Liver (tissue), 9 donors: ENCODE results near the gene PLA1A. TPM values are rescaled to one million over a fixed set of nuclear protein-coding genes. Genes with fewer than 3 reads are reported as not detected.

ENCODE experiments used
- DNase-seq: peaks from one replicate; pipeline ENCODE4 v3.0.0-alpha.2; 2017; ENCODE audit warnings: low spot score
- H3K27ac ChIP-seq, 2 donors: one replicate each; pipeline ENCODE4 v1.7.0; 2013; ENCODE audit warnings: inconsistent platforms in 2 of 2, low read length in 2 of 2, control low read depth in 1 of 2, low read depth in 1 of 2, mild to moderate bottlenecking in 1 of 2
- H3K27me3 ChIP-seq, 4 donors: one replicate each; pipeline versions ENCODE4 v1.6.1 to v1.7.0; 2013; ENCODE audit warnings: low read length in 3 of 4, inconsistent platforms in 1 of 4, mild to moderate bottlenecking in 1 of 4, moderate library complexity in 1 of 4; ENCODE audit not compliant: control insufficient read depth in 4 of 4, insufficient read depth in 4 of 4
- H3K36me3 ChIP-seq, 4 donors: one replicate each; pipeline versions ENCODE4 v1.6.1 to v1.7.0; 2013; ENCODE audit warnings: low read length in 3 of 4, mild to moderate bottlenecking in 3 of 4, low read depth in 1 of 4, moderate library complexity in 1 of 4; ENCODE audit not compliant: control insufficient read depth in 4 of 4, insufficient read depth in 3 of 4
- H3K4me1 ChIP-seq, 4 donors: one replicate each; pipeline versions ENCODE4 v1.6.1 to v1.7.0; 2013; ENCODE audit warnings: low read length in 3 of 4, mild to moderate bottlenecking in 3 of 4, moderate library complexity in 1 of 4; ENCODE audit not compliant: control insufficient read depth in 4 of 4, insufficient read depth in 4 of 4
- H3K4me3 ChIP-seq, 3 donors: one replicate each; pipeline versions ENCODE4 v1.6.1 to v1.7.0; 2013; ENCODE audit warnings: low read length in 3 of 3, control low read depth in 1 of 3, low read depth in 1 of 3, mild to moderate bottlenecking in 1 of 3
- H3K9ac ChIP-seq, 2 donors: one replicate each; pipeline ENCODE4 v1.7.0; 2013; ENCODE audit warnings: low read length in 2 of 2, mild to moderate bottlenecking in 2 of 2, moderate library complexity in 2 of 2, control low read depth in 1 of 2, low read depth in 1 of 2
- H3K9me3 ChIP-seq, 4 donors: one replicate each; pipeline versions ENCODE4 v1.6.1 to v1.7.0; 2013; ENCODE audit warnings: low read length in 3 of 4; ENCODE audit not compliant: control insufficient read depth in 4 of 4
- FOXA1 ChIP-seq: IDR thresholded peaks from 2 replicates; pipeline ENCODE4 v1.6.1; 2016; ENCODE audit warnings: antibody characterized with exemption
- FOXA2 ChIP-seq: IDR thresholded peaks from 2 replicates; pipeline ENCODE4 v1.6.1; 2016; ENCODE audit warnings: antibody characterized with exemption
- HNF4A ChIP-seq, 2 donors: conservative IDR thresholded peaks; 2 replicates each; pipeline ENCODE4 v1.6.1; 2016; ENCODE audit warnings: antibody characterized with exemption in 2 of 2, mild to moderate bottlenecking in 2 of 2
- JUND ChIP-seq, 2 donors: IDR thresholded peaks; 2 replicates each; pipeline ENCODE4 v1.6.1; 2016; ENCODE audit warnings: antibody characterized with exemption in 2 of 2
- NR2F2 ChIP-seq: IDR thresholded peaks from 2 replicates; pipeline ENCODE4 v1.6.1; 2016; ENCODE audit warnings: antibody characterized with exemption
- RAD21 ChIP-seq, 2 donors: IDR thresholded peaks; 2 replicates each; pipeline ENCODE4 v1.6.1; 2016; ENCODE audit warnings: antibody characterized with exemption in 2 of 2, mild to moderate bottlenecking in 2 of 2
- RXRA ChIP-seq, 2 donors: IDR thresholded peaks; 2 replicates each; pipeline ENCODE4 v1.6.1; 2017 to 2018; ENCODE audit warnings: antibody characterized with exemption in 2 of 2, mild to moderate bottlenecking in 1 of 2
- TAF1 ChIP-seq: conservative IDR thresholded peaks from 2 replicates; pipeline ENCODE4 v1.6.1; 2016; ENCODE audit warnings: antibody characterized with exemption, mild to moderate bottlenecking
- YY1 ChIP-seq: IDR thresholded peaks from 2 replicates; pipeline ENCODE4 v1.6.1; 2016; ENCODE audit warnings: antibody characterized with exemption, mild to moderate bottlenecking
- WGBS: extraction: QIAGEN DNeasy Blood & Tissue Kit; methylation state at CpG from one replicate; pipeline ENCODE4 v1.1.7; 2013; 5-methylcytosine and 5-hydroxymethylcytosine counted together
- polyA plus RNA-seq, 2 donors: library from polyadenylated mRNA; stranded (reverse) in 1 of 2; unstranded in 1 of 2; fragments of 200-250 nt in 1 of 2; fragments of >200 nt in 1 of 2; fragmentation: Nextera tagmentation in 1 of 2; extraction: Ambion mirVana in 1 of 2; gene quantifications; one replicate each; pipeline versions ENCODE4 v1.2.1 to v1.2.3, GENCODE V29; 2013 to 2015
- total RNA-seq, 2 donors: library from RNA; depleted of rRNA; stranded (reverse); fragments of >200 nt; gene quantifications; one replicate each; pipeline ENCODE4 v1.2.3, GENCODE V29; 2014
- TF ChIP-seq, protein P1 (sequence below): fragments of 150-350 bp; IDR thresholded peaks from 2 replicates; pipeline ENCODE4 v1.5.1; 2017; ENCODE audit warnings: improper control_type of control experiment, low read depth, low read length; ENCODE audit not compliant: missing input control
- TF ChIP-seq, protein P2 (sequence below): IDR thresholded peaks from 2 replicates; pipeline ENCODE4 v1.6.1; 2016; ENCODE audit warnings: antibody characterized with exemption
- TF ChIP-seq, protein P3 (sequence below): IDR thresholded peaks from 2 replicates; pipeline ENCODE4 v1.6.1; 2016; ENCODE audit warnings: antibody characterized with exemption
- donor health status: healthy.
- donor health status: healthy.
- donor health status: healthy.
- donor health status: healthy.
- donor health status: healthy.

Gene PLA1A
- total and polyA plus RNA-seq, 4 donors: 6.0 to 63.9 (median 33.0) TPM

DNA sequence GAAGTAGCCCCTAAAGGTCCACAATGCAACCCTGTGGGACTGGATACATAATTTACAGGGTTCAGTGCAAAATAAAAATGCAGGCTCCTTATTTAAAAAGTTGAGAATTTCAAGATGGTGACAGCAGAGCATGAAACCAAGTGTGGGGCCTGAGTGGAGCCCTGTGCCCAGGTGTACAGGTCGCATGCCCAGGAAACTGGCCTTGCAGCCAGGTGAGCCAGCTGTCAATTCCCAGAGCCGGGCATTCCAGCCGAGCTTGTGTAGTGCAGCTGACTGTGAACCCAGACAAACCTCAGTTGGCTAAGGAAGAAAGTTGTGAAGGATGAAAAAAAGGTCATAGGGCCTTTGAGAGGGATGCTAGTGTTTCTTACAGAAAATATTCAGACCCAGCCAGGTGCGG, 35.1 kb downstream of the PLA1A start (continued):
- TF ChIP-seq TAF1: no peak

DNA sequence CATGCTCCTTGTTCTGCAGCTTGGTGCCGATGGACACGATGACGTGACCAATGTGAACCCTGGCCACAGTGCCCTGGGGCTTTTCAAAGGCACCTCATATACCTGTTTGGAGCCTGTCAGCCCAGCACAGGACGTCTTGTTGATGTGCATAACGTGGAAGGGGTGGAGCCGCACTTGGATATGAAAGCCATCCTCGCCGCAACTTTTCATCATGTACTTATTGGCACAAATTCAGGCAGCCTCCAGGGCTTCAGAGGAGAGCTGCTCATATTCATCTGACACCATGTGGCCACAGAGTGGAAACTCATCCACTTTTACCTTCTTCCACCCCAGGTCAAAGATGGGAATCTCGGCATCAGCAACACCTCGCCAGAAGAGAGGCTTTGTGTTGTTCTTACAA, 38.0 kb downstream of the PLA1A start:
- 96% methylated on average over 10 of the region's 10 CpGs for WGBS
- no peak overlapping the region for H3K27ac ChIP-seq

DNA sequence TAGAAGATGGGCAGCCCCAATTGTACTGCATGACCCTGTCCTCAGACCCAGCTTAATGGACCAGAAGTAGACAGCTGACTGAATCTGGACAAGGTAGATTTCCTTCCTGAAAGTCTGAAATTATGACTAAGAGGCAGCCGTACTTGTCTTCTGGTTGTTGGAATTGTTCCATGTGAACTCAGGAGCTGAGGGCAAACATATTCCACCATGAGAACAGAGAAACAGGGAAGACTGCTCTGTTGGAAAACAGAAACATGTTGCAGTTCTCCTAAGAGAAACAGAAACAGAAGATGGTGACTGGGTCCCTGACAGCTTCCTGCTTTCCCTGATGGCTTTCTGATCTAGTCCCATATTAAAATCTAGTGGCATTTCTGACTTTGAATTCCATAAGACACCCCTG, 38.6 kb downstream of the PLA1A start:
- H3K27me3 ChIP-seq: no peaks in the 10 kb centered on the region
- H3K4me3 ChIP-seq: no peak overlapping the region
- no peaks in the 10 kb centered on the region for H3K9me3 ChIP-seq
- H3K36me3 ChIP-seq: no peaks in the 10 kb centered on the region
- no peaks in the 10 kb centered on the region for H3K4me1 ChIP-seq
- no peak overlapping the region for H3K9ac ChIP-seq
- TF ChIP-seq, protein P1, sequence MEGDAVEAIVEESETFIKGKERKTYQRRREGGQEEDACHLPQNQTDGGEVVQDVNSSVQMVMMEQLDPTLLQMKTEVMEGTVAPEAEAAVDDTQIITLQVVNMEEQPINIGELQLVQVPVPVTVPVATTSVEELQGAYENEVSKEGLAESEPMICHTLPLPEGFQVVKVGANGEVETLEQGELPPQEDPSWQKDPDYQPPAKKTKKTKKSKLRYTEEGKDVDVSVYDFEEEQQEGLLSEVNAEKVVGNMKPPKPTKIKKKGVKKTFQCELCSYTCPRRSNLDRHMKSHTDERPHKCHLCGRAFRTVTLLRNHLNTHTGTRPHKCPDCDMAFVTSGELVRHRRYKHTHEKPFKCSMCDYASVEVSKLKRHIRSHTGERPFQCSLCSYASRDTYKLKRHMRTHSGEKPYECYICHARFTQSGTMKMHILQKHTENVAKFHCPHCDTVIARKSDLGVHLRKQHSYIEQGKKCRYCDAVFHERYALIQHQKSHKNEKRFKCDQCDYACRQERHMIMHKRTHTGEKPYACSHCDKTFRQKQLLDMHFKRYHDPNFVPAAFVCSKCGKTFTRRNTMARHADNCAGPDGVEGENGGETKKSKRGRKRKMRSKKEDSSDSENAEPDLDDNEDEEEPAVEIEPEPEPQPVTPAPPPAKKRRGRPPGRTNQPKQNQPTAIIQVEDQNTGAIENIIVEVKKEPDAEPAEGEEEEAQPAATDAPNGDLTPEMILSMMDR: no peak
- TF ChIP-seq JUND (IDR thresholded peaks at IDR 0.05) (no peak), FOXA2 (no peak), FOXA1 (no peak)
- TF ChIP-seq, protein P2, sequence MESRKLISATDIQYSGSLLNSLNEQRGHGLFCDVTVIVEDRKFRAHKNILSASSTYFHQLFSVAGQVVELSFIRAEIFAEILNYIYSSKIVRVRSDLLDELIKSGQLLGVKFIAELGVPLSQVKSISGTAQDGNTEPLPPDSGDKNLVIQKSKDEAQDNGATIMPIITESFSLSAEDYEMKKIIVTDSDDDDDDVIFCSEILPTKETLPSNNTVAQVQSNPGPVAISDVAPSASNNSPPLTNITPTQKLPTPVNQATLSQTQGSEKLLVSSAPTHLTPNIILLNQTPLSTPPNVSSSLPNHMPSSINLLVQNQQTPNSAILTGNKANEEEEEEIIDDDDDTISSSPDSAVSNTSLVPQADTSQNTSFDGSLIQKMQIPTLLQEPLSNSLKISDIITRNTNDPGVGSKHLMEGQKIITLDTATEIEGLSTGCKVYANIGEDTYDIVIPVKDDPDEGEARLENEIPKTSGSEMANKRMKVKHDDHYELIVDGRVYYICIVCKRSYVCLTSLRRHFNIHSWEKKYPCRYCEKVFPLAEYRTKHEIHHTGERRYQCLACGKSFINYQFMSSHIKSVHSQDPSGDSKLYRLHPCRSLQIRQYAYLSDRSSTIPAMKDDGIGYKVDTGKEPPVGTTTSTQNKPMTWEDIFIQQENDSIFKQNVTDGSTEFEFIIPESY: no peak
- no peak overlapping the region for H3K27ac ChIP-seq
- no peak for DNase-seq
- WGBS: 37% methylated on average over 1 of the region's 1 CpG

More for the DNA sequence above, 38.0 kb downstream of the PLA1A start:
- Histone ChIP-seq H3K27me3 (no peaks in the 10 kb centered on the region), H3K36me3 (no peaks in the 10 kb centered on the region), H3K9me3 (no peaks in the 10 kb centered on the region), H3K4me3 (no peak overlapping the region), H3K4me1 (no peaks in the 10 kb centered on the region), H3K9ac (no peak overlapping the region)
- no peak for TF ChIP-seq YY1
- TF ChIP-seq RXRA (IDR thresholded peaks at IDR 0.05): no peak
- TF ChIP-seq RAD21 (IDR thresholded peaks at IDR 0.05): peak in 1 of 2 donors; percentile 3
- no peak for TF ChIP-seq FOXA1
- TF ChIP-seq, protein P3, sequence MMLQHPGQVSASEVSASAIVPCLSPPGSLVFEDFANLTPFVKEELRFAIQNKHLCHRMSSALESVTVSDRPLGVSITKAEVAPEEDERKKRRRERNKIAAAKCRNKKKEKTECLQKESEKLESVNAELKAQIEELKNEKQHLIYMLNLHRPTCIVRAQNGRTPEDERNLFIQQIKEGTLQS: no peak
- no peak for TF ChIP-seq HNF4A (conservative IDR thresholded peaks at IDR 0.05)
- TF ChIP-seq, protein P2: no peak
- no peak for TF ChIP-seq NR2F2
- TF ChIP-seq TAF1: no peak
- DNase-seq: no peak
